ENCODE results near the gene BTBD19.
A peak's percentile ranks its signal among the peaks of the same experiment; 100 is the strongest.

Gene BTBD19

GRCh38 chr1:44842862-44843655 lies 34.7 kb downstream of the BTBD19 start, which contains the start of gene PTCH2:
Gene PTCH2 (minus strand): TSS chr1:44843253. CDS start chr1:44842932, 321 bp downstream.
- TF ChIP-seq CTCF (IDR thresholded peaks at IDR 0.05; ENCODE audit: borderline replicate concordance, control extremely low read depth, extremely low read depth, insufficient read depth, missing control alignments): no peak
- peak; percentile 79 for DNase-seq (ENCODE audit: low spot score)
- in situ Hi-C loops (cut with MboI; ENCODE audit: low sequenced_read_pairs, unreplicated experiment): no loop called here

GRCh38 chr1:44846985-44847384 lies 38.7 kb downstream of the BTBD19 start:
- TF ChIP-seq CTCF (IDR thresholded peaks at IDR 0.05; ENCODE audit: borderline replicate concordance, control extremely low read depth, extremely low read depth, insufficient read depth, missing control alignments): no peak
- DNase-seq (ENCODE audit: low spot score): no peak
- in situ Hi-C loops (cut with MboI; ENCODE audit: low sequenced_read_pairs, unreplicated experiment): no loop called here

- DNase-seq (ENCODE audit: low spot score): no peak
- no peak for TF ChIP-seq CTCF (IDR thresholded peaks at IDR 0.05; ENCODE audit: borderline replicate concordance, control extremely low read depth, extremely low read depth, insufficient read depth, missing control alignments)
- in situ Hi-C loops (cut with MboI; ENCODE audit: low sequenced_read_pairs, unreplicated experiment): no loop called here
Observed at GRCh38 chr1:44847845-44848244, 39.5 kb downstream of the BTBD19 start.

- no peak for TF ChIP-seq CTCF (IDR thresholded peaks at IDR 0.05; ENCODE audit: borderline replicate concordance, control extremely low read depth, extremely low read depth, insufficient read depth, missing control alignments)
Observed at GRCh38 chr1:44848456-44849181, 40.3 kb downstream of the BTBD19 start.

GRCh38 chr1:44849575-44850132 lies 41.3 kb downstream of the BTBD19 start:
- in situ Hi-C loops (cut with MboI; ENCODE audit: low sequenced_read_pairs, unreplicated experiment): loop anchor here (10.0 kb wide), 1 partner anchor 155 kb away; no protein-coding TSS in a partner anchor
- no peak for DNase-seq (ENCODE audit: low spot score)
- TF ChIP-seq CTCF (IDR thresholded peaks at IDR 0.05; ENCODE audit: borderline replicate concordance, control extremely low read depth, extremely low read depth, insufficient read depth, missing control alignments): no peak

More at GRCh38 chr1:44848456-44849181, 40.3 kb downstream of the BTBD19 start:
- DNase-seq (ENCODE audit: low spot score): no peak
- in situ Hi-C loops (cut with MboI; ENCODE audit: low sequenced_read_pairs, unreplicated experiment): no loop called here

- DNase-seq (ENCODE audit: low spot score): peak; percentile 30
- in situ Hi-C loops (cut with MboI; ENCODE audit: low sequenced_read_pairs, unreplicated experiment): loop anchor here (10.0 kb wide), 1 partner anchor 153 kb away; no protein-coding TSS in a partner anchor
- no peak for TF ChIP-seq CTCF (IDR thresholded peaks at IDR 0.05; ENCODE audit: borderline replicate concordance, control extremely low read depth, extremely low read depth, insufficient read depth, missing control alignments)
Observed at GRCh38 chr1:44851308-44851707, 43.0 kb downstream of the BTBD19 start.
